H54 (cell line): ENCODE results near the gene SYDE2.
A peak's percentile ranks its signal among the peaks of the same experiment; 100 is the strongest.
"Not testable (repeated sequence)": the region's sequence is repeated elsewhere in the genome, so short reads cannot be mapped to it uniquely, and the experiment has no call there.

ENCODE experiments used
- DNase-seq: peaks from one replicate; pipeline ENCODE4 v3.0.0; 2011; ENCODE audit warnings: low spot score, mixed read lengths; ENCODE audit not compliant: insufficient read length
- FAIRE-seq: peaks from 3 replicates; lab custom pipeline; 2011; peaks lifted over from hg19 to GRCh38; lab: Jason Lieb, UNC
- POLR2A ChIP-seq: IDR thresholded peaks from 2 replicates; pipeline ENCODE4 v1.6.1; 2011; ENCODE audit warnings: low read depth, mild to moderate bottlenecking, low read length

Gene SYDE2

DNA sequence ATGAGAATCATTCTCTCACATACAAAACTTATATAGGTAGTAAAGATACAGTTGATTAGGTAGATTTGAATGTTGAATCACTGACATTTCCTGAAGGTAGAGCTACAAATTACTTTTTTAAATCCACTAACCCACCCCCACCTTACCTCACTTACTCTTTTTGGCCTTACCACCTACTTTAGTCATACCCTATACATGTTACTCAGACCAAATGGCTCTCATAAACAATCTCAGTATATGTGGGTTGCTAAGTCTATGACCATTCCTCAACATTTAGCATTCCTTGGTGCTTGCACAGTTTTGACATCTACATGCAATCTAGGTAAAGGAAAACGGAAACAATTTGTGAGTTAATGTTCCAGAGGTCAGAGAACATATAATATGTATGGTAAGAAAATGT, 26.3 kb downstream of the SYDE2 start:
- no peak for TF ChIP-seq POLR2A
- FAIRE-seq = peak; percentile 27
- no peak for DNase-seq

DNA sequence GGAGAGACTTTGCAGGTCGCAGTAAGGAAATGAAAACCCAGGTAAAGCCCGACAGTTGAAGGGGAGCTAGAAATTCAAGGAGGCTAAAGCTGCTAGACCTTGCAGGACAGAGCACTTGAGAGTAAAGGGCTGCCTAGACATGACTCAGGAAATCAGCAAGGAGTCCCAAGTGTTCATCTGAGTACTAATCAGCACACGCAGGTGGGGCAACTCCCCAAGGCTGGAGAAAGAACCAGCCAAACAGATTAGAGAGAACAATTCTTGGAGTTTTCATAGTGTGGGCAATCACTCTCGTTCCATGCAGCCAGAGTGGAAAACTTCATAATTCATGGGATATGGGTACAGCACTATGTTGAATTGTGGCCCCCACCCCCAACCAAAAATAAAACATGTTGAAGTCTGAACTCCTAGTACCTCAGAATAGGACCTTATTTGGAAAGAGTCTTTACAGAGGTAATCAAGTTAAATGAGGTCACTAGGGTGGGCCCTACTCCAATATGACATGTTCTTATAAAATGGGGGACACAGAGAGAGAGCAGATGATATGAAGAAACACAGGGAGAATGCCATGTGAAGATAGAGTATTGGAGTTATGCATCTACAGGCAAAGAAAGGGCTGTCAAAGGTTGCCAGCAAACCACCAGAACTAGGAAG, 28.0 kb downstream of the SYDE2 start:
- DNase-seq (no peak), FAIRE-seq (no peak)
- TF ChIP-seq POLR2A = no peak

DNA sequence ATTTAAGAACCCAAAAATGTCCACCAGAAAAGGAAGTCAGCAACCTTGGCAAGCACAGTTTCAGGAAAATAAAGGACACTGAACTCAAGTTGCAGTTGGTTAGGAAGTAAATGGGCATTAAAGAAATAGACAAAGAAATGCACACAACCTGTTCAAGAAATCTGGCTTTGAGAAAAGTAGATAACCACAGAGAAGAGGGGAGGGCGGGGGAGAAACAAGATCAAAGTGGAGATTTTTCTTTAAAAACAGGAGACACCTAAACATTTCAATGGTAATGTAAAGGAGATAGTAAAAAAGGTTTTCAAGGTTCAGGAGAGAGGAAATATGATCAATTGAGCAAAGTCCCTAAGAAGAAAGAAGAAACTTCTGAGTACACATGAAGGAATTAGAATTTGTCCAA, 29.1 kb downstream of the SYDE2 start:
- FAIRE-seq = no peak
- TF ChIP-seq POLR2A = no peak
- DNase-seq = no peak

DNA sequence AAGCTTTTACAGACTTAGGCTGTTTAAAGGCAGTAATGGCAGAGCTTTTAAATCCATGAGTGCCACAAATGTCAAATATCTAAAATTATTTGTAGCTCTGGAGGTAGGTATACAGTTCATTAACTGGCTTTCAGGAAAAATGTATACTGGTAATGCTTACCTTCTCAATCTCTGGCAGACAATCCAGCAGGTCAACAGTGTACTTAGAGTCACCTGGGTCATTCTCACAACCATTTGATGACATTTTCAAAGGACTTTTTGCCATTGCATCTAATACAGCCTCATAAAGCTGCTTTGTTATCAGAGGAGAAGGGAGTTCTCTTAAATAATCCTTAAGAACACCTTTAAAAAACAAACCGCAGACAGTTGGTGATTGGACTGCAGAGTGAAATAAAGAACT, 31.9 kb downstream of the SYDE2 start:
- no peak for TF ChIP-seq POLR2A
- FAIRE-seq (no peak), DNase-seq (no peak)

DNA sequence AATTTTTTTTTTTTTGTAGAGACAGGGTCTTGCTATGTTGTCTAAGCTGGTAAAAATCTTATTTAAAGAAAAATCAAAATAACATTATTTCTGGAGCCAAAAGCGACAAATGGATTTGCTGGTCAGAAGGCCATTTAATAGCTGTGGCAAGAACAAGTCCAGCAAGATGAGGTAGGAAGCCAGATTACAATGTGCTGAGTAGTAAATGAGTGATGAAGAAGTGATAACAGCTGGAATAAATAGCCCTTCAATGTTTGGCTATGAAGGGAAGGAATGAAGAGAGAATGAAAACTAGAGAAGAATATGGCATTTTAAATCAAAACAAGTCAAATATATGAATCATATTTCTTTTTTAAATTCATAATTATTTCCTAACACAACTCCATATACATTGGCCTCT, 34.5 kb downstream of the SYDE2 start:
- DNase-seq (no peak), FAIRE-seq (no peak)
- TF ChIP-seq POLR2A = no peak

DNA sequence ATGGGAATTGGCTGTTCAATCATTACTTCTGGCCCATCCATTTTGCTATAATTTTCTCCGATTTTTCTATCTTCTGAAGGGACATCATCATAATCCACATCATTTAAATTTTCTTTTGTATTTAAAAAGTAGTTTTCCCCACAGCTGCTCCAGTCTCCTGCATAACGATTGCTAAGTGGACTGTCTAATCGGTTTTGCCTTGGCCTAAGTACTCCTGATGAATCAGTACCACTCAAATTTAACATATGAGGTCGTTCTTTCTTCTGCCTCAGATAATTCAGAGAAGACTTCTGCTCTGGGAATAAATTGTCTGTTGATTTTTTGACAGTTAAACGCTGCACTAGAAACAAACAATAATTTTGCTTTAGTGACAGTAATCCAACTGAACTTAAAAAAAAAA, 41.9 kb downstream of the SYDE2 start:
- DNase-seq (no peak), FAIRE-seq (no peak)
- TF ChIP-seq POLR2A = no peak

DNA sequence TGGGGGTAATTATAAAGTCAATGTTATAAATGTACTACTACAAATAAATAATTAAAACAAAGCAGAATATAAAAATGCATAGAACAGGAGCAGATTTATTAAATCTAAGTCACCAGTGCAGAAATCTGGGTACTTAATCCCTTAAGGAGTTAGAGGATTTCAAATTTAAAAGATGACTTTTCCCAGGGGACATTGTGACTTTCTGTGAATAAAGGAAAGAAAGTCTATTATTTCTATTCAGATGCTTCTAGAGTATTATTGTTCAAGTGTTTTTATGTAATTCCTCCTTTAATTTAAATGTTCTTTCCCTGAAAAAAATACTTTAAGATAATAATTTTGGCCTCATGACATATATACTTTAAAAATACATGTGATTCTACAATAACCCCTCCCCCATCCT, 43.4 kb downstream of the SYDE2 start:
- TF ChIP-seq POLR2A = no peak
- DNase-seq (no peak), FAIRE-seq (no peak)

DNA sequence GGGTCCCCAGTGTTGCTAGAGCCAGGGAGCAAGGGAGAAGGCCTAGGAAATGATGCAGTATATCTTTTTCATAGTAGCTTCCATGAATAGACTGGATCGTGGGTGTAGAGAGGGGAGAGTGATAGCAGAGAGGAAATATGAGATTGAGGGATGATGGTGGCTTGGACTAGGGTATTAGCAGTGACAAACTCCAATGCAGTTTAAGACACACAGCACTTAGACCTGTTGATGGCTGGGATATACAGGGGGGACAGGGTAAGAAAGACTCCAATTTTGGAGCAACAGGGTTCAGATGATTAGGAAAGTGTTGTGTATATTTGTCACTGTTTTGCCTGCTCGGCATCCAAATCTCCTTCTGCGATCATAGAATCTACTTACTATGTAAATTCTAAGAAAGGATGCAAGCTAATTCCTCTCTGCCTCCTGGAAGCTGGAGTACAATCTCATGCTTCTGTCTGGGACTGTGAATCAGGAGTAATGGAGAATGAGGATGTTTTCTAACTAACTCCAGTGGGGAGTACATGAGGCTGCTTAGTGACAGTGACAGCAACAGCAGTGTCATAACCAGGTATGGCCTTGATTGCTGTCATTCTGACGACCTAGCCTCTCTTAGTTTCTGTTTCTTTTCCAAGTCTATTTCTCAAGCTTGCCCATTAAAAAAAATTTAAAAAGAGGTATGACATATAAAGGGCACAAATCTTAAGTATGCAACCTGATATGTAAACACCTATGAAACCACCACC, 47.5 kb downstream of the SYDE2 start:
- no peak for FAIRE-seq
- no peak for TF ChIP-seq POLR2A

DNA sequence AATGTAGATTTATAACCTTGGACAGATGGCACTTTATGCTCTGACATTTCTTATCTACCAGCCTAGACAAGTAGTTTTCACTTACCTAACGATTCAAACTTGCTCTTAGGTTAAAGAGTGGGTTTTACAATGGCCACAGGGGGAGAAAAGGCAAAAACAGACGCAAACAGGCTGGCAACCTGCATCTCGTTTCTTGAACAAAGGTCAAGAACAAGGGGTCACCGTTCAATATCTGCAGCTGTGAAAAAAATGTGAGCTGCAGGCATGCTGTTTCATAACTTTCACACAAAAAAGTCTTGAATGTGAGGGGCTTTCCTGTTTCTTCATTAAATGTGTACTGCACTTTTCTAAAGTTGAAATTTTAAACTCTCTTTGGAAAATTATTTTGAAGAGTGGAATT, 49.4 kb downstream of the SYDE2 start:
- DNase-seq (no peak), FAIRE-seq (no peak)
- TF ChIP-seq POLR2A = no peak

More for the DNA sequence above, 47.5 kb downstream of the SYDE2 start:
- no peak for DNase-seq

DNA sequence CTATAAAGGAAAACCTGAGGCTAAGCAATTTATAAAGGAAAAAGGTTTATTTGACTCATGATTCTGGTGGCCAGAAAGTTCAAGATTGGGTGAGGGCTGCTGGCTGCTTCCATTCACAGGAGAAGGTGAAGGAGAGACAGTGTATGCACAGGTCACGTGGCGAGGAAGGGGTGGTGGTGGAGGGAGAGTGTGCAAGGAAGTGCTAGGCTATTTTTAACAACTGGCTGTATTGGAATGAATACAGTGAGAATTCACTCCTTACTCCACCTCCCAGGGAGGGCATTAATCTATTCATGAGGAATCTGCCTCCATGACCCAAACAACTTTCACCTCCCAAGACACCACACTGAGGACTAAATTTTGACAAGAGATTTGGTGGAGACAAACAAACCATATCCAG, 51.0 kb downstream of the SYDE2 start:
- FAIRE-seq (no peak), DNase-seq (no peak)
- TF ChIP-seq POLR2A = no peak

DNA sequence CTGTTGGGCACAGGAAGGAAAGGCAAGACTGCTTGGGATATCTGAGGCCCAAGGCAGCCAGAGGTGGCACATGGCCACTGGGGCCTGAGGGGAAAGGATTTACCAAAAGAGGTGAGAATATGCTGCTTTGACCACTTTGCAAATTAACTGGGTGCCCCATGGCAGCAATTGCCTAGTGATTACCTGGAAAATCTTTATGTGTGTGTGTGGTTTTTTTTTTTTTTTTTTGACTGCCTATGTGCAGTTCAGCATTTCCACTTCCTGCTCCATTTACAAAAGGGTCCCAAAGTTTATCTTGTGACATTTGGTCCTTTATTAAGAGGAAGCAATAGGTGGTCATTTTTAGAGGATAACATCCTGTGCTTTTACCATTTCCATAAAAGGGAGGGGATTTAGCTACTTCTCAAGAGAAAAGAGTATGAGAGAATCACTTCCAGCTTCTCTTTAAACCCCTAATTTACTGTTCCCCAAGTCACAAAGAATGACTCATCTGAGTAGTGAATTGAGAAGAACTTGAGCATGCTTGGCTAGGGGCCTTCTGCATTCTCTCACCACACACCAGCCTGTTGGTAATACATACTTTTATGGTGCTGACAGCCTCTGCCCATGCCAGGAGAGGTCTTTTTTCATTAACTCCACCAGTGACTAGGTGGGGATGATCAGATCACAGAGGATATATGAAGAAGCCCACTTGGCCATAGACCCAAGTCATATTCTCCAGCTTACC, 52.1 kb downstream of the SYDE2 start:
- DNase-seq = no peak
- FAIRE-seq = no peak
- TF ChIP-seq POLR2A = no peak

DNA sequence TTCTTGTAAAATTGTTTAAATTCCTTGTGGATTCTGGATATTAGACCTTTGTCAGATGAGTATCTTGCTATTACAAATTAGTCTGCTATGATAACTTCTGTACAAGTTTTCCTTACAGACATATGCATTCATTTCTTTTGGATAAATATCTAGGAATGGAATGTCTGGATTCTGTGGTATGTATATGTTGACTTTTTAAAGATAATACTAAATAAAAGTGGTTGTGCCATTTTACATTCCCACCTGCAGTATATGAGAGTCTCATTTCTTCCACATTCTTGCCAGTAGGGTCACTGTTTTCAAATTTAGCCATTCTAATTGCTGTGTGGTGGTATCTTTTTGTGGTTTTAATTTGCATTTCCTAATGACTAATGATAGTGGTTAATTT, 53.9 kb downstream of the SYDE2 start:
- no peak for DNase-seq
- no peak for FAIRE-seq
- no peak for TF ChIP-seq POLR2A

DNA sequence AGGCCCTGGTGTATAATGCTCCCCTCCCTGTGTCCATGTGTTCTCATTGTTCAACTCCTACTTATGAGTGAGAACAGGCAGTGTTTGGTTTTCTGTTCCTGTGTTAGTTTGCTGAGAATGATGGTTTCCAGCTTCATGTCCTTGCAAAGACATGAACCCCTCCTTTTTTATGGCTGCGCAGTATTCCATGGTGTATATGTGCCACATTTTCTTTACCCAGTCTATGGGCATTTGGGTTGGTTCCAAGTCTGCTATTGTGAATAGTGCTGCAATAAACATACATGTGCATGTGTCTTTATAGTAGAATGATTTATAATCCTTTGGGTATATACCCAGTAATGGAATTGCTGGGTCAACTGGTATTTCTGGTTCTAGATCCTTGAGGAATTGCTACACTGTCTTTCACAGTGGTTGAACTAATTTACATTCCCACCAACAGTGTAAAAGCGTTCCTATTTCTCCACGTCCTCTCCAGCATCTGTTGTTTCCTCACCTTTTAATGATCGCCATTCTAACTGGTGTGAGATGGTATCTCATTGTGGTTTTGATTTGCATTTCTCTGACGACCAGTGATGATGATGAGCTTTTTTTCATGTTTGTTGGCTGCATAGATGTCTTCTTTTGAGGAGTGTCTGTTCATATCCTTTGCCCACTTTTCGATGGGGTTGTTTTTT, 54.4 kb downstream of the SYDE2 start:
- not testable (repeated sequence) for DNase-seq, FAIRE-seq

DNA sequence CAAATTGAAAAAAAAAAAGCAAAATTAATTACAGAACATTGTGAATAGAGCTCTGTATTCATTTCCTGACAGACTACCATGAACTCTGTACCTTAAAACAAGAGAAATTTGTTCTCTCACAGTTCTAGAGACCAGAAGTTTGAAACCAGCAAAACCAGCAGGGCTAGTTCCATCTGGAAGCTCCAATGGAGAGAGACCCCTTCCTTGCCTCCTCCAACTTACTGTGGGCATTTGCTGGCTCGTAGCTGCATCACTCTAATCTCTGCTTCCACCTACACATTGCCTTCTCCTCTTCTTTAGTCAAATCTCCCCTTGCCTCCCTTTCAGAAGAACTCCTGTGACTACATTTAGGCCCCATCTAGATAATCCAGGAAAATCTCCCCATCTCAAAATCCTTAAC, 56.5 kb downstream of the SYDE2 start:
- no peak for TF ChIP-seq POLR2A
- DNase-seq (no peak), FAIRE-seq (no peak)
